ENCODE measurements around the gene SSH3. TPM values are rescaled to one million over a fixed set of nuclear protein-coding genes. Genes with fewer than 3 reads are reported as not detected.

The SSH3 gene
- total and polyA plus RNA-seq, 7 experiments from 2014 or later: 1.1 to 23.8 (median 14.8) TPM

- Histone ChIP-seq H3K9me3 (ENCODE audit: control insufficient read depth in 2 of 3, low read length in 3 of 3) (peaks cover 0 to 7% (median 2%) of the 10 kb centered on the region in 3 experiments), H3K36me3 (ENCODE audit: control insufficient read depth in 2 of 3, insufficient read depth in 3 of 3, low read length in 3 of 3) (peaks cover 0 to 48% (median 7%) of the 10 kb centered on the region in 3 experiments), H3K27ac (ENCODE audit: low read depth, low read length) (peak overlapping the region; percentile 81), H3K4me1 (ENCODE audit: control insufficient read depth in 2 of 2, insufficient read depth in 2 of 2, low read length in 2 of 2) (peaks cover 49 to 56% of the 10 kb centered on the region in 2 donors), H3K4me3 (ENCODE audit: low read length) (no peak overlapping the region), H3K27me3 (ENCODE audit: control insufficient read depth in 2 of 2, insufficient read depth in 2 of 2, low read length in 2 of 2) (no peaks in the 10 kb centered on the region)
- no peak for ATAC-seq
- POLR2A ChIA-PET: interaction anchor here (1.4 to 21.3 kb wide), 5 partner anchors 8 to 26 kb away, joined by 3 to 729 read pairs (median 18); partner anchors contain the start of genes GRK2 and SSH3
- Mint-ChIP-seq H3K27me3 (peaks cover 0 to 2% (median 0%) of the 10 kb centered on the region in 5 donors), H3K4me3 (peak overlapping the region; percentile 29 to 96 (median 88)), H3K36me3 (peaks cover 0 to 48% (median 27%) of the 10 kb centered on the region in 5 donors), H3K27ac (peak overlapping the region in 7 of 9 donors; percentile 28 to 93 (median 83)), H3K9me3 (peaks cover 0 to 9% (median 2%) of the 10 kb centered on the region in 11 donors), H3K4me1 (peaks cover 29 to 68% (median 53%) of the 10 kb centered on the region in 7 donors)
- CTCF ChIA-PET: interaction anchor here (0.8 to 1.5 kb wide), 4 partner anchors 18 to 29 kb away, joined by 3 to 5 read pairs (median 4); no protein-coding TSS in a partner anchor
- intact Hi-C loops (cut with micrococcal nuclease): no loop called here
- no peak for DNase-seq
Measured at GRCh38 chr11:67290801-67291200, 12.5 kb upstream of the SSH3 start.

- Mint-ChIP-seq H3K4me3 (peak overlapping the region; percentile 13 to 88 (median 47)), H3K9me3 (peaks cover 0 to 16% (median 8%) of the 10 kb centered on the region in 11 donors), H3K4me1 (peaks cover 26 to 70% (median 53%) of the 10 kb centered on the region in 7 donors), H3K27ac (peak overlapping the region in 7 of 9 donors; percentile 9 to 86 (median 62)), H3K27me3 (peaks cover 0 to 2% (median 0%) of the 10 kb centered on the region in 5 donors), H3K36me3 (peaks cover under 1 to 56% (median 36%) of the 10 kb centered on the region in 5 donors)
- ChIA-PET CTCF (interaction anchor here (0.5 to 1.5 kb wide), 6 partner anchors 19 to 47 kb away, joined by 3 to 5 read pairs (median 4); no protein-coding TSS in a partner anchor), POLR2A (interaction anchor here (0.7 to 21.3 kb wide), 8 partner anchors 9 to 181 kb away, joined by 3 to 729 read pairs (median 4); partner anchors contain the start of genes GRK2 and SSH3)
- peaks cover 40 to 47% of the 10 kb centered on the region in 2 donors for H3K4me1 ChIP-seq (ENCODE audit: control insufficient read depth in 2 of 2, insufficient read depth in 2 of 2, low read length in 2 of 2)
- ATAC-seq (no peak), DNase-seq (no peak)
- H3K27me3 ChIP-seq (ENCODE audit: control insufficient read depth in 2 of 2, insufficient read depth in 2 of 2, low read length in 2 of 2): no peaks in the 10 kb centered on the region
- H3K27ac ChIP-seq (ENCODE audit: low read depth, low read length): peak overlapping the region; percentile 35
- peaks cover 0 to 53% (median 8%) of the 10 kb centered on the region in 3 experiments for H3K36me3 ChIP-seq (ENCODE audit: control insufficient read depth in 2 of 3, insufficient read depth in 3 of 3, low read length in 3 of 3)
- peaks cover 0 to 11% (median 6%) of the 10 kb centered on the region in 3 experiments for H3K9me3 ChIP-seq (ENCODE audit: control insufficient read depth in 2 of 3, low read length in 3 of 3)
- H3K4me3 ChIP-seq (ENCODE audit: low read length): no peak overlapping the region
- intact Hi-C loops (cut with micrococcal nuclease): no loop called here
Measured at GRCh38 chr11:67291481-67292381, 11.6 kb upstream of the SSH3 start.

GRCh38 chr11:67292671-67293070 is 10.7 kb upstream of the SSH3 start:
- H3K4me3 ChIP-seq (ENCODE audit: low read length): no peak overlapping the region
- H3K9me3 ChIP-seq (ENCODE audit: control insufficient read depth in 2 of 3, low read length in 3 of 3): peaks cover 0 to 11% (median 6%) of the 10 kb centered on the region in 3 experiments
- POLR2A ChIA-PET: interaction anchor here (0.7 to 21.3 kb wide), 8 partner anchors 10 to 191 kb away, joined by 3 to 729 read pairs (median 6); partner anchors contain the start of genes GRK2 and SSH3
- Mint-ChIP-seq H3K27me3 (peaks cover 0 to 2% (median 0%) of the 10 kb centered on the region in 5 donors), H3K4me3 (peak overlapping the region; percentile 6 to 69 (median 47)), H3K9me3 (peaks cover 0 to 19% (median 11%) of the 10 kb centered on the region in 11 donors), H3K36me3 (peaks cover 5 to 56% (median 36%) of the 10 kb centered on the region in 5 donors), H3K27ac (peak overlapping the region; percentile 44 to 86 (median 61)), H3K4me1 (peaks cover 22 to 65% (median 49%) of the 10 kb centered on the region in 7 donors)
- intact Hi-C loops (cut with micrococcal nuclease): no loop called here
- ATAC-seq (no peak), DNase-seq (no peak)
- H3K27ac ChIP-seq (ENCODE audit: low read depth, low read length): no peak overlapping the region
- no peaks in the 10 kb centered on the region for H3K27me3 ChIP-seq (ENCODE audit: control insufficient read depth in 2 of 2, insufficient read depth in 2 of 2, low read length in 2 of 2)
- H3K36me3 ChIP-seq (ENCODE audit: control insufficient read depth in 2 of 3, insufficient read depth in 3 of 3, low read length in 3 of 3): peaks cover 0 to 58% (median 12%) of the 10 kb centered on the region in 3 experiments
- peaks cover 30 to 37% of the 10 kb centered on the region in 2 donors for H3K4me1 ChIP-seq (ENCODE audit: control insufficient read depth in 2 of 2, insufficient read depth in 2 of 2, low read length in 2 of 2)
- CTCF ChIA-PET: interaction anchor here (1.0 to 2.0 kb wide), 5 partner anchors 21 to 124 kb away, joined by 4 to 6 read pairs (median 5); no protein-coding TSS in a partner anchor

GRCh38 chr11:67293090-67293489 is 10.2 kb upstream of the SSH3 start:
- Mint-ChIP-seq H3K4me3 (peak overlapping the region in 8 of 10 donors; percentile 24 to 69 (median 42)), H3K9me3 (peaks cover 0 to 19% (median 11%) of the 10 kb centered on the region in 11 donors), H3K36me3 (peaks cover 5 to 57% (median 36%) of the 10 kb centered on the region in 5 donors), H3K27ac (peak overlapping the region; percentile 8 to 86 (median 61)), H3K4me1 (peaks cover 17 to 61% (median 45%) of the 10 kb centered on the region in 7 donors), H3K27me3 (peaks cover 0 to 2% (median 0%) of the 10 kb centered on the region in 5 donors)
- peak in 1 of 9 donors; percentile 27 for DNase-seq
- intact Hi-C loops (cut with micrococcal nuclease): no loop called here
- ChIA-PET CTCF (interaction anchor here (1.0 to 2.0 kb wide), 5 partner anchors 20 to 124 kb away, joined by 4 to 6 read pairs (median 5); no protein-coding TSS in a partner anchor), POLR2A (interaction anchor here (0.7 to 21.3 kb wide), 9 partner anchors 10 to 191 kb away, joined by 3 to 729 read pairs (median 4); partner anchors contain the start of genes GRK2 and SSH3)
- H3K27ac ChIP-seq (ENCODE audit: low read depth, low read length): no peak overlapping the region
- H3K4me1 ChIP-seq (ENCODE audit: control insufficient read depth in 2 of 2, insufficient read depth in 2 of 2, low read length in 2 of 2): peaks cover 26 to 33% of the 10 kb centered on the region in 2 donors
- peaks cover 0 to 11% (median 6%) of the 10 kb centered on the region in 3 experiments for H3K9me3 ChIP-seq (ENCODE audit: control insufficient read depth in 2 of 3, low read length in 3 of 3)
- peaks cover 0 to 59% (median 12%) of the 10 kb centered on the region in 3 experiments for H3K36me3 ChIP-seq (ENCODE audit: control insufficient read depth in 2 of 3, insufficient read depth in 3 of 3, low read length in 3 of 3)
- no peak overlapping the region for H3K4me3 ChIP-seq (ENCODE audit: low read length)
- no peaks in the 10 kb centered on the region for H3K27me3 ChIP-seq (ENCODE audit: control insufficient read depth in 2 of 2, insufficient read depth in 2 of 2, low read length in 2 of 2)
- no peak for ATAC-seq

GRCh38 chr11:67295846-67296245 is 7.5 kb upstream of the SSH3 start:
- DNase-seq (peak in 2 of 9 donors; percentile 29 to 35), ATAC-seq (no peak)
- Histone ChIP-seq H3K4me3 (ENCODE audit: low read length) (no peak overlapping the region), H3K27ac (ENCODE audit: low read depth, low read length) (no peak overlapping the region), H3K36me3 (ENCODE audit: control insufficient read depth in 2 of 3, insufficient read depth in 3 of 3, low read length in 3 of 3) (peaks cover 0 to 78% (median 25%) of the 10 kb centered on the region in 3 experiments), H3K4me1 (ENCODE audit: control insufficient read depth in 2 of 2, insufficient read depth in 2 of 2, low read length in 2 of 2) (peaks cover 17 to 19% of the 10 kb centered on the region in 2 donors), H3K27me3 (ENCODE audit: control insufficient read depth in 2 of 2, insufficient read depth in 2 of 2, low read length in 2 of 2) (no peaks in the 10 kb centered on the region), H3K9me3 (ENCODE audit: control insufficient read depth in 2 of 3, low read length in 3 of 3) (peaks cover 0 to 11% (median 6%) of the 10 kb centered on the region in 3 experiments)
- intact Hi-C loops (cut with micrococcal nuclease): no loop called here
- peaks cover 5 to 64% (median 41%) of the 10 kb centered on the region in 5 donors for H3K36me3 Mint-ChIP-seq
- ChIA-PET CTCF (interaction anchor here (0.7 kb wide), 1 partner anchor 1805 kb away, joined by 4 read pairs; no protein-coding TSS in a partner anchor), POLR2A (interaction anchor here (1.4 to 21.3 kb wide), 3 partner anchors 8 to 22 kb away, joined by 6 to 729 read pairs (median 12); partner anchors contain the start of gene GRK2)
- H3K27ac Mint-ChIP-seq: peak overlapping the region in 4 of 9 donors; percentile 4 to 74 (median 49)
- H3K9me3 Mint-ChIP-seq: peaks cover 0 to 19% (median 11%) of the 10 kb centered on the region in 11 donors
- H3K4me1 Mint-ChIP-seq: peaks cover 23 to 55% (median 43%) of the 10 kb centered on the region in 7 donors
- no peak overlapping the region for H3K4me3 Mint-ChIP-seq
- no peaks in the 10 kb centered on the region for H3K27me3 Mint-ChIP-seq
